ENCODE measurements around the gene SF3B5.
"Not testable (repeated sequence)": the region's sequence is repeated elsewhere in the genome, so short reads cannot be mapped to it uniquely, and the experiment has no call there.

The SF3B5 gene

GRCh38 chr6:144140867-144141266 is 45.5 kb upstream of the SF3B5 start:
- no peak for DNase-seq
- Histone ChIP-seq H3K4me3 (ENCODE audit: low read depth, low read length) (no peak overlapping the region), H3K27ac (no peak overlapping the region), H3K9me3 (ENCODE audit: severe bottlenecking) (no peaks in the 10 kb centered on the region), H3K27me3 (ENCODE audit: insufficient read depth, low read depth, severe bottlenecking) (no peaks in the 10 kb centered on the region), H3K36me3 (no peaks in the 10 kb centered on the region)
- TF ChIP-seq CTCF (IDR thresholded peaks at IDR 0.05; ENCODE audit: low read depth, low read length): no peak

- H3K9me3 ChIP-seq (ENCODE audit: severe bottlenecking): no peaks in the 10 kb centered on the region
- no peak for TF ChIP-seq CTCF (IDR thresholded peaks at IDR 0.05; ENCODE audit: low read depth, low read length)
- no peaks in the 10 kb centered on the region for H3K36me3 ChIP-seq
- H3K27ac ChIP-seq: no peak overlapping the region
- H3K4me3 ChIP-seq (ENCODE audit: low read depth, low read length): no peak overlapping the region
- DNase-seq: no peak
- no peaks in the 10 kb centered on the region for H3K27me3 ChIP-seq (ENCODE audit: insufficient read depth, low read depth, severe bottlenecking)
Observed at GRCh38 chr6:144139817-144140216, 44.4 kb upstream of the SF3B5 start.

- Histone ChIP-seq H3K36me3 (no peaks in the 10 kb centered on the region), H3K4me3 (ENCODE audit: low read depth, low read length) (no peak overlapping the region), H3K9me3 (ENCODE audit: severe bottlenecking) (no peaks in the 10 kb centered on the region), H3K27ac (no peak overlapping the region), H3K27me3 (ENCODE audit: insufficient read depth, low read depth, severe bottlenecking) (no peaks in the 10 kb centered on the region)
- no peak for DNase-seq
- no peak for TF ChIP-seq CTCF (IDR thresholded peaks at IDR 0.05; ENCODE audit: low read depth, low read length)
Observed at GRCh38 chr6:144138542-144138941, 43.2 kb upstream of the SF3B5 start.

- no peaks in the 10 kb centered on the region for H3K36me3 ChIP-seq
- H3K27ac ChIP-seq: no peak overlapping the region
- DNase-seq: no peak
- no peaks in the 10 kb centered on the region for H3K27me3 ChIP-seq (ENCODE audit: insufficient read depth, low read depth, severe bottlenecking)
- no peak overlapping the region for H3K4me3 ChIP-seq (ENCODE audit: low read depth, low read length)
- no peak for TF ChIP-seq CTCF (IDR thresholded peaks at IDR 0.05; ENCODE audit: low read depth, low read length)
- no peaks in the 10 kb centered on the region for H3K9me3 ChIP-seq (ENCODE audit: severe bottlenecking)
Observed at GRCh38 chr6:144134737-144135136, 39.4 kb upstream of the SF3B5 start.

- no peak for DNase-seq
- TF ChIP-seq CTCF (IDR thresholded peaks at IDR 0.05; ENCODE audit: low read depth, low read length): no peak
Observed at GRCh38 chr6:144134176-144134575, 38.8 kb upstream of the SF3B5 start.

GRCh38 chr6:144133225-144133821 is 38.0 kb upstream of the SF3B5 start:
- Histone ChIP-seq H3K9me3 (ENCODE audit: severe bottlenecking) (no peaks in the 10 kb centered on the region), H3K36me3 (no peaks in the 10 kb centered on the region), H3K27ac (no peak overlapping the region), H3K27me3 (ENCODE audit: insufficient read depth, low read depth, severe bottlenecking) (no peaks in the 10 kb centered on the region), H3K4me3 (ENCODE audit: low read depth, low read length) (no peak overlapping the region)
- DNase-seq: no peak
- no peak for TF ChIP-seq CTCF (IDR thresholded peaks at IDR 0.05; ENCODE audit: low read depth, low read length)

More at GRCh38 chr6:144134176-144134575, 38.8 kb upstream of the SF3B5 start:
- H3K9me3 ChIP-seq (ENCODE audit: severe bottlenecking): no peaks in the 10 kb centered on the region
- no peak overlapping the region for H3K27ac ChIP-seq
- no peak overlapping the region for H3K4me3 ChIP-seq (ENCODE audit: low read depth, low read length)
- no peaks in the 10 kb centered on the region for H3K27me3 ChIP-seq (ENCODE audit: insufficient read depth, low read depth, severe bottlenecking)
- no peaks in the 10 kb centered on the region for H3K36me3 ChIP-seq

- H3K9me3 ChIP-seq (ENCODE audit: severe bottlenecking); H3K36me3 ChIP-seq; DNase-seq; H3K27me3 ChIP-seq (ENCODE audit: insufficient read depth, low read depth, severe bottlenecking); H3K27ac ChIP-seq; H3K4me3 ChIP-seq (ENCODE audit: low read depth, low read length): not testable (repeated sequence)
Observed at GRCh38 chr6:144132167-144132690, 36.9 kb upstream of the SF3B5 start.
